CD4-positive, alpha-beta T cell treated with Interleukin-6 for 4 hours (primary cell): ENCODE results near the gene PDLIM4.

Experiments
- DNase-seq: peaks from one replicate; pipeline ENCODE4 v3.0.0-alpha.2; 2020; ENCODE audit warnings: mixed read lengths

PDLIM4 gene

GRCh38 chr5:132227485-132228240, 29.8 kb upstream of the PDLIM4 start, which contains the start of gene P4HA2:
P4HA2 (minus strand) TSS chr5:132227853; CDS start chr5:132218626, 9,227 bp downstream.
- peak; percentile 42 for DNase-seq

- no peak for DNase-seq
Measured at GRCh38 chr5:132228241-132229035, 29.1 kb upstream of the PDLIM4 start.

- no peak for DNase-seq
Measured at GRCh38 chr5:132229236-132229635, 28.3 kb upstream of the PDLIM4 start.

DNA sequence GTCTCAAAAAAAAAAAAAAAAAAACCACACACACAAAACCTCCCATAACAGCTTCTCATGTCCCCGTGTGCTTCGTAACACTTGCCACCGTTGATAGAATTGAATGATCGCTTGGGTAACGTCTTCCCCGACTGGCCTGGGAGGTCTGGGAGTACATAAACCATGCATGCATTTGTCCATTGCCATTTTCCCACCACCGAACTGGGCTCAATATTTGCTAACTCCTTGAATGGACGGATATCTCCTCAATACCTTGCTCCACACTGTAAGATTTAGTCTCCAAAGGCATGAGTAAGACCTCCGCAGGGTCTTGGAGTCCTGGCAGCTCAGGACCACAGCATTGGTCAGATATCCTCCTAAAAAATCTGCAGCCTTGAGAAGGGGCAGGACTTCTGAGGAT, 26.6 kb upstream of the PDLIM4 start:
- DNase-seq: no peak

DNA sequence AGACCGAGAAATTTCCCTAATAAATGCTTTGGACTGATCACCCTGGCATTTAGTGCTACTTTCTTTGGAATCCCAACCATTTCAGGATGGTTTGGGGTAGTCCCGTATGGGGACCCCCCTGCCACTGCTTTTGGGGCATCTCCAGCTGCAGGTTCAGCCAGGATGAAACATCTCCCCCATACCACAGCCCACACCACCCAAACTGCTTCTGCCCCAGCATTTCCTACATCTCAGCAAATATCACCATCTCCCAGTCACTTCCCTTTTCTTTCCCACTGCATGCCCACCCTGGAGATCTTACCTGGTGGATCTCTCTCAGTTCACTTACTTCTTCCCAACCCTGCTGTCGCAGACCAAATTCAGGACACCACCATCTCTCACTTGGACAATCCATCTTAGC, 25.0 kb upstream of the PDLIM4 start:
- no peak for DNase-seq

- DNase-seq: no peak
Measured at GRCh38 chr5:132233081-132233480, 24.4 kb upstream of the PDLIM4 start.

GRCh38 chr5:132233811-132234683, 23.4 kb upstream of the PDLIM4 start:
- DNase-seq: no peak

DNA sequence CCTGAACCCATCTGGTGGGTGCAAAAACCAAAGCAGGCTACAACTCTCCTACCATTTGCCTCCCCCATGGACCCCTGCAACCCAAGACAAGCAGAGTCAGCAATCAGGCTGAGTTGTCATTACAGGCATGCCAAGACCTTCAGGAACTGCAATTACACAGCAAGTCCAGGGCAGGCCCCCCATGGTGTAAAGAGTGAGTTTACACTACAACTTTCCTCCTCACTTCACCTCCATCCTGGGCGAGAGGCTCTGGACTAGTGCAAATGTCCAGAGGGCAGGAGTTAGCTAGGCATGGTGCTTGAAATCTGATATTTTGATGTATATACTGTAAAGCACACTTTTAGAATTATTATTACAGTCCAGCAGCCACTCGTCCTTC, 22.8 kb upstream of the PDLIM4 start:
- no peak for DNase-seq

DNA sequence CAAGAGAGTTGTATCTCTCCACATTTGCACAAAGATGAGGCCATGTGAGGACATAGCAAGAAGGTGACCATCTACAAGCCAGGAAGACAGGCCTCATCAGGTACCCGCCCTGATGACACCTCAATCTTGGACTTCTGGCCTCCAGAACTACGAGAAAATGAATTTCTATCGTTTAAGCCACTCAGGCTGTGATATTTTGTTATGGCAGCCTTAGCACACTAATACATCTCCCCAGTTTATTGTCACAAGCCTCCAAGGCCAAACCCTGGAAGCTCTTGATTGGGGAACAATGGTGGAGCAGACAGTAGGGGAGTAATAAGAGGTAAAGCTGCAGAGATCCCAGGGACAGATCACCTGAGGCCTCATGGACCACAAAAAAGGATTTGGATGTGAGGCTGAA, 22.2 kb upstream of the PDLIM4 start:
- DNase-seq: no peak

DNA sequence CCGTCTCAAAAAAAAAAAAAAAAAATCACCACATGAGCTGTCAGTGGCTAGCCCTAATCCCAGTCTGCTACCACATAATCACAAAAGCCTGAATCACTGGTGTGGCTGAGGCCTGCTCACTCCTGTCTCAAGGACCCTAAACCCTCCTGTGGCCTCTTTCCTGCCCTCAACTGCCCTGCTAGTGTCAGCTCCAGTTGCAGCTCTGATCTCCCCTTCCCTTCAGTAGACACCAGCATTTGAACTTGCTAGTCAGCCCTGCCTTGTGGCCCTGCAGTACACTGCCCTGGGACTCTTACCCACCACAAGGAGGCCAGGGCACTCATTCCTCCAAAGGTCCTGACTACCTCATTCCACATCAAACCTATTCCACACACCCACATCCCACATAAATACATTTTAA, 20.4 kb upstream of the PDLIM4 start:
- DNase-seq: no peak

DNA sequence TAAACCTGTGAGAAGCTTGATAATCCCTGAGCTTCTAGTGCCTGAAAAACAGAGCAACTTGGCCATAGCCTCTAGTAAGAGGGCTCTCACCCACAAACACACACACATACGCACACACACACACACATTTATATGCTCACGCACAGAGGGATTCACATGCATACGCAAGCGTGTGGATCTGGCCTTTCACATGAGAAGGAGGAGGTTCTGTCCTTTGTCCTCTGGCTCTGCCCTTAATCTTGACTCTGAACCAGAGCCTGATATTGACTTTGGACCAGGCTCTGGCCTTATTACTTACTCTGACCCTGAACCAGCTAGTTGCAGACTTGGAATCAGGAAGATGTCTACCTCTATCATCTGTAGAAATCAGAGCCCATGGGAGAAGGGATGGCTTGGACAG, 19.8 kb upstream of the PDLIM4 start:
- DNase-seq: no peak

- peak; percentile 66 for DNase-seq
Measured at GRCh38 chr5:132238169-132238744, 19.2 kb upstream of the PDLIM4 start.

GRCh38 chr5:132238901-132239500, 18.5 kb upstream of the PDLIM4 start:
- DNase-seq: no peak

- no peak for DNase-seq
Measured at GRCh38 chr5:132239776-132240175, 17.7 kb upstream of the PDLIM4 start.

DNA sequence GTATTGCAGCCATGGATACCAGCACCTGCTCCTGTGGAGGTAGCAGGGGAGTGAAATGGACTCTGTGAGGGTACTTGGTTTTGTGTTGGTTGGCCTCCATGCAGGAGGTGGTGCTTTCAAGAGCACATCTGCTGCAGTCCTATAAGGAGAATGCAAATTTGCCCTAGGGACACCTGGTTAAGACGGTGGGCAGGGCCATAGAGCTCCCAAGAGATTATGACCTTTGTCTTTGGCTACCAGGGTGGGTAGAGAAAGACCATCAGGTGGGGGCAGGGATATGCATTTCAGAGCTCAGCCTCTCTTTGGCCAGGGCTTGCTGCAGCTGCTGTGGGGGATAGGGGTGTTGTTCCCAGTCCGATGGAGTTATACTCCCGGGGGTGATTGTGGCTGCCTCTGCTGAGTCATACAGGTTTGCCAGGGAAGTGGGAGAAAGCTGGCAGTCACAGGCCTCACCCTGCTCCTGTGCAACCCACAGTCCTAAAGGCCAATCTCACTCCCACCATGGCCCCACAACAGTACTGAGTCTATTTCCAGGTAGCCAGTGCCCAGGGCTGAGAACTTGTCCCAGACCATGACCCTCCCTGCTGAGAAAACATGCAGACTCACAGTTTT, 14.0 kb upstream of the PDLIM4 start:
- DNase-seq: no peak

DNA sequence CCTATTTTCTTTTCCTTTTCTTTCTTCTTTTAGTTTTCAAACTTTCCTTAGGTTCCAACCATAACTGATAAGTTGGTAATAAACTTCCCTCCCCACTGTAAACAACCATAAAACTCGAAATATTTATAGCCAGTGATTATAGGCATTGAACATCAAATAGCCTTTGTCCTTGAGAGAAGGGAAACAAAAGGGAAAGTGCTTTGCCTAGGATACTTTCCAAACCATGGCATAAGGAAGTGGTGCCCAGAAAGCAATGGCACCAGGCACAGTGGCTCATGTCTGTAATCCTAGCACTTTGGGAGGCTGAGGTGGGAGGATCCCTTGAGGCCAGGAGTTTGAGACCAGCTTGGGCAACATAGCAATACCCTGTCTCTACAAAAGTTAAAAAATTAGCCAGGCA, 11.9 kb upstream of the PDLIM4 start:
- no peak for DNase-seq

- no peak for DNase-seq
Measured at GRCh38 chr5:132246806-132247205, 10.7 kb upstream of the PDLIM4 start.

GRCh38 chr5:132250547-132250946, 6.9 kb upstream of the PDLIM4 start:
- DNase-seq: no peak

- no peak for DNase-seq
Measured at GRCh38 chr5:132251220-132251725, 6.2 kb upstream of the PDLIM4 start.

DNA sequence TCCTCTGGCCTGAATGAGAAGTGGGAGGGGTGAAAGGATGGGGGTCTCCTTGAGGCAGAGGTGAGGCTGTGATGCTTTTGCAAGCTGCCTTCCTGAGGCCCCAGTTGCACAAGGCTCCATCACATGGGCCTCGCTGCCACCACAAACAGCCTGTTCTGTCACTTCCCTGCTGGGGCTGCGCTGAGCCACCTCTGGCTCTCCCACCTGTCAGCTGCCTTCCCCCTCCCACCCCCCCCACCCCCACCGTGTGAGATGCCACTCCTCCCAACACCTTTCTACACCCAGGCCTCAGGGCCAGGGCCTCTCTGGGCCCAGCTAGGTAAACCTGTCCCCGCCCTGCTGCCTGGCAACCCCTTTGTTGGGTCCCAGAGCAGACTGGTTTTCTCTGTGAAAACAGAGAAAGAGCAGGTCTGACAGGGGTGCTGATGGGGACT, 4.5 kb upstream of the PDLIM4 start:
- no peak for DNase-seq

GRCh38 chr5:132253452-132254320, 3.8 kb upstream of the PDLIM4 start:
- no peak for DNase-seq
